ENCODE results near the gene GRM8.

DNA sequence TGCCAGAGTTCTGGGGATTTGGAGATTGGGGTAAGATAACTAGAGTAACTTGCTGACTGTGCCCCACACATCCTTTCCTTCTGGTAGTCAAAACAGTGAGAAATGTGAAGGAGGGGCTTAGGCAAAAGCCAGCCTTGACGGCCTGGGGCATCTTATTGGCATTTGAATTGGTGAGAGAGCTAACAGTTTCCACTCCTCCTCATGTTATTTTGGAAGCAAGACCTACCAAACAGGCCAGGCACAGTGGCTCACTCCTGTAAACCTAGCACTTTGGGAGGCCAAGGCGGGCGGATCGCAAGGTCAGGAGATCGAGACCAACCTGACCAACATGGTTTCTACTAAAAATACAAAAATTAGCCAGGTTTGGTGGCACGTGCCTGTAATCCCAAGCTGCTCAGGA, 596.6 kb downstream of the GRM8 start:
- TF ChIP-seq, protein P1, sequence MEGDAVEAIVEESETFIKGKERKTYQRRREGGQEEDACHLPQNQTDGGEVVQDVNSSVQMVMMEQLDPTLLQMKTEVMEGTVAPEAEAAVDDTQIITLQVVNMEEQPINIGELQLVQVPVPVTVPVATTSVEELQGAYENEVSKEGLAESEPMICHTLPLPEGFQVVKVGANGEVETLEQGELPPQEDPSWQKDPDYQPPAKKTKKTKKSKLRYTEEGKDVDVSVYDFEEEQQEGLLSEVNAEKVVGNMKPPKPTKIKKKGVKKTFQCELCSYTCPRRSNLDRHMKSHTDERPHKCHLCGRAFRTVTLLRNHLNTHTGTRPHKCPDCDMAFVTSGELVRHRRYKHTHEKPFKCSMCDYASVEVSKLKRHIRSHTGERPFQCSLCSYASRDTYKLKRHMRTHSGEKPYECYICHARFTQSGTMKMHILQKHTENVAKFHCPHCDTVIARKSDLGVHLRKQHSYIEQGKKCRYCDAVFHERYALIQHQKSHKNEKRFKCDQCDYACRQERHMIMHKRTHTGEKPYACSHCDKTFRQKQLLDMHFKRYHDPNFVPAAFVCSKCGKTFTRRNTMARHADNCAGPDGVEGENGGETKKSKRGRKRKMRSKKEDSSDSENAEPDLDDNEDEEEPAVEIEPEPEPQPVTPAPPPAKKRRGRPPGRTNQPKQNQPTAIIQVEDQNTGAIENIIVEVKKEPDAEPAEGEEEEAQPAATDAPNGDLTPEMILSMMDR (conservative IDR thresholded peaks at IDR 0.05; ENCODE audit: low read depth, low read length), result no peak
- no peak for TF ChIP-seq EZH2 (IDR thresholded peaks at IDR 0.05; ENCODE audit: borderline replicate concordance, low read depth, low read length, poor library complexity, severe bottlenecking)
